ENCODE measurements around the gene SNAPC4.

The SNAPC4 gene

GRCh38 chr9:136400038-136400834 lies at the start of gene SNAPC4:
Gene SNAPC4 (minus strand): TSS chr9:136400170. CDS start chr9:136398428, 1,742 bp downstream.
- peak; percentile 78 to 80 for DNase-seq

- no peak for DNase-seq
Measured at GRCh38 chr9:136448655-136449054, 48.7 kb upstream of the SNAPC4 start.

GRCh38 chr9:136447173-136447778 lies 47.3 kb upstream of the SNAPC4 start:
- no peak for DNase-seq

- no peak for DNase-seq
Measured at GRCh38 chr9:136445799-136446198, 45.8 kb upstream of the SNAPC4 start.

GRCh38 chr9:136444102-136444501 lies 44.1 kb upstream of the SNAPC4 start:
- DNase-seq = no peak

- DNase-seq = no peak
Measured at GRCh38 chr9:136443687-136444086, 43.7 kb upstream of the SNAPC4 start.

GRCh38 chr9:136443087-136443486 lies 43.1 kb upstream of the SNAPC4 start:
- no peak for DNase-seq

GRCh38 chr9:136442265-136442664 lies 42.3 kb upstream of the SNAPC4 start:
- no peak for DNase-seq

GRCh38 chr9:136441681-136442245 lies 41.8 kb upstream of the SNAPC4 start:
- DNase-seq = no peak

GRCh38 chr9:136441191-136441680 lies 41.3 kb upstream of the SNAPC4 start:
- no peak for DNase-seq

- peak; percentile 47 to 70 for DNase-seq
Measured at GRCh38 chr9:136439481-136440408, 39.8 kb upstream of the SNAPC4 start, which contains the start of gene INPP5E. Gene INPP5E (minus strand): TSS chr9:136439845. CDS start chr9:136439419, 426 bp downstream.

- peak; percentile 5 to 27 for DNase-seq
Measured at GRCh38 chr9:136438548-136439480, 38.8 kb upstream of the SNAPC4 start.

- no peak for DNase-seq
Measured at GRCh38 chr9:136437839-136438547, 38.0 kb upstream of the SNAPC4 start.

GRCh38 chr9:136437430-136437829 lies 37.5 kb upstream of the SNAPC4 start:
- no peak for DNase-seq

- no peak for DNase-seq
Measured at GRCh38 chr9:136436055-136436634, 36.2 kb upstream of the SNAPC4 start.

GRCh38 chr9:136434580-136435169 lies 34.7 kb upstream of the SNAPC4 start:
- no peak for DNase-seq

GRCh38 chr9:136433849-136434579 lies 34.0 kb upstream of the SNAPC4 start:
- DNase-seq = no peak

GRCh38 chr9:136433043-136433715 lies 33.2 kb upstream of the SNAPC4 start:
- no peak for DNase-seq

- no peak for DNase-seq
Measured at GRCh38 chr9:136432591-136432990, 32.6 kb upstream of the SNAPC4 start.
